Measurements from ENCODE around the gene TTLL13. TPM values are rescaled to one million over a fixed set of nuclear protein-coding genes. Genes with fewer than 3 reads are reported as not detected.

The TTLL13 gene
- total and polyA plus RNA-seq, 2 donors (not counting 1 experiment from before 2014, with no cell fraction given), result 0.33 to 0.42 TPM

- H3K79me2 ChIP-seq (ENCODE audit: control insufficient read depth, insufficient read depth, low read length), result peaks cover 100% of the 10 kb centered on the region
- no peak overlapping the region for H2AFZ ChIP-seq (ENCODE audit: insufficient read depth, low read depth, low read length, poor library complexity, severe bottlenecking)
- H3K9me3 Mint-ChIP-seq (ENCODE audit: insufficient read depth), result no peaks in the 10 kb centered on the region
- peak overlapping the region in 1 of 2 donors; percentile 72 for H3K27ac ChIP-seq (ENCODE audit: low read length in 2 of 2)
- WGBS (ENCODE audit: insufficient coverage), result 97% methylated on average over 7 of the region's 7 CpGs
- ATAC-seq (ENCODE audit: low read depth) (no peak), DNase-seq (no peak)
- H3K27ac Mint-ChIP-seq, result peak overlapping the region; percentile 83
- peaks cover 77 to 90% of the 10 kb centered on the region in 2 donors for H3K4me1 ChIP-seq (ENCODE audit: control insufficient read depth in 2 of 2, insufficient read depth in 2 of 2, low read length in 2 of 2)
- H3K27me3 Mint-ChIP-seq, result no peaks in the 10 kb centered on the region
- TF ChIP-seq, protein P1, sequence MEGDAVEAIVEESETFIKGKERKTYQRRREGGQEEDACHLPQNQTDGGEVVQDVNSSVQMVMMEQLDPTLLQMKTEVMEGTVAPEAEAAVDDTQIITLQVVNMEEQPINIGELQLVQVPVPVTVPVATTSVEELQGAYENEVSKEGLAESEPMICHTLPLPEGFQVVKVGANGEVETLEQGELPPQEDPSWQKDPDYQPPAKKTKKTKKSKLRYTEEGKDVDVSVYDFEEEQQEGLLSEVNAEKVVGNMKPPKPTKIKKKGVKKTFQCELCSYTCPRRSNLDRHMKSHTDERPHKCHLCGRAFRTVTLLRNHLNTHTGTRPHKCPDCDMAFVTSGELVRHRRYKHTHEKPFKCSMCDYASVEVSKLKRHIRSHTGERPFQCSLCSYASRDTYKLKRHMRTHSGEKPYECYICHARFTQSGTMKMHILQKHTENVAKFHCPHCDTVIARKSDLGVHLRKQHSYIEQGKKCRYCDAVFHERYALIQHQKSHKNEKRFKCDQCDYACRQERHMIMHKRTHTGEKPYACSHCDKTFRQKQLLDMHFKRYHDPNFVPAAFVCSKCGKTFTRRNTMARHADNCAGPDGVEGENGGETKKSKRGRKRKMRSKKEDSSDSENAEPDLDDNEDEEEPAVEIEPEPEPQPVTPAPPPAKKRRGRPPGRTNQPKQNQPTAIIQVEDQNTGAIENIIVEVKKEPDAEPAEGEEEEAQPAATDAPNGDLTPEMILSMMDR (IDR thresholded peaks at IDR 0.05), result no peak
- H3K9me3 ChIP-seq (ENCODE audit: control extremely low read depth in 1 of 3, control insufficient read depth in 2 of 3, insufficient read depth in 1 of 3, low read length in 2 of 3), result no peaks in the 10 kb centered on the region
- peak overlapping the region; percentile 93 for H3K4me3 Mint-ChIP-seq
- ChIA-PET POLR2A (interaction anchor here (1.6 to 10.5 kb wide), 4 partner anchors 12 to 40 kb away, joined by 3 to 150 read pairs (median 40); no protein-coding TSS in a partner anchor), CTCF (interaction anchor here (0.8 to 9.6 kb wide), 8 partner anchors 12 to 92 kb away, joined by 3 to 169 read pairs (median 5); partner anchors contain the start of genes CIB1 and GDPGP1)
- no peaks in the 10 kb centered on the region for H3K27me3 ChIP-seq (replicated peaks in 1 of 4; ENCODE audit: control extremely low read depth in 1 of 4, control insufficient read depth in 3 of 4, insufficient read depth in 4 of 4, low read length in 3 of 4)
- H3K9ac ChIP-seq (ENCODE audit: low read length), result peak overlapping the region; percentile 85
- H3K4me2 ChIP-seq (replicated peaks; ENCODE audit: low read depth, low read length, poor library complexity, severe bottlenecking), result peak overlapping the region; percentile 93
- intact Hi-C loops (cut with micrococcal nuclease), result no loop called here
- peaks cover 2 to 56% of the 10 kb centered on the region in 2 experiments for H3K36me3 ChIP-seq (replicated peaks in 1 of 2; ENCODE audit: control extremely low read depth in 1 of 2, control insufficient read depth in 1 of 2, extremely low read depth in 1 of 2, insufficient read depth in 2 of 2, low read length in 1 of 2)
- H4K20me1 ChIP-seq (ENCODE audit: control insufficient read depth, insufficient read depth, low read length, poor library complexity, severe bottlenecking), result peaks cover 73% of the 10 kb centered on the region
- H3K4me1 Mint-ChIP-seq, result peaks cover 81% of the 10 kb centered on the region
- H3K4me3 ChIP-seq (ENCODE audit: control extremely low read depth in 1 of 5, extremely low read depth in 1 of 5, insufficient read depth in 1 of 5, low read depth in 2 of 5, low read length in 4 of 5), result peak overlapping the region in 4 of 5 experiments; percentile 82 to 94 (median 86)
Observed at GRCh38 chr15:90203473-90203872, 45.9 kb upstream of the TTLL13 start.

DNA sequence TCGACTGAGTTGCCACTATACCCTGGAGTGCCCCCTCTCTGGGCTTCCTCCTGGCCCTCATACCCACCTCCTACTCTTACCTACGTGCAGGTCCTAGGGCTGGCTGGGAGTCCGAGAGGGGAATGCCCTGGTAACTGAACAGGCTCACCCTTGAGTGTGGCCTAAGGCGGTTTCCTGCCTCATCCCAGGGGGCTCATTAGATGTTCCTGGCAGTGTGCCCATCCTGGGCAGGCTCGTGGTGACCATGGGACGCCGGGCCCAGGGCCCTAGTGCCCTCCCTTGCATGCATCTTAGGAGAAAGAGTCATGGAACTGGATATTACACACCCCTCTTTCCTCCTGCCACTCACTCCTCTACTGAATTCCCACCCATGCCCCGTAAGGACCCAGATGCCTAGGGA is 45.4 kb upstream of the TTLL13 start:
- H3K9me3 Mint-ChIP-seq (ENCODE audit: insufficient read depth), result no peaks in the 10 kb centered on the region
- ChIA-PET CTCF (interaction anchor here (0.8 to 9.6 kb wide), 6 partner anchors 12 to 92 kb away, joined by 3 to 169 read pairs (median 6); partner anchors contain the start of genes CIB1 and GDPGP1), POLR2A (interaction anchor here (1.6 to 10.5 kb wide), 4 partner anchors 12 to 40 kb away, joined by 3 to 150 read pairs (median 40); no protein-coding TSS in a partner anchor)
- no peak for ATAC-seq (ENCODE audit: low read depth)
- DNase-seq, result no peak
- Histone ChIP-seq H3K4me2 (replicated peaks; ENCODE audit: low read depth, low read length, poor library complexity, severe bottlenecking) (peak overlapping the region; percentile 93), H4K20me1 (ENCODE audit: control insufficient read depth, insufficient read depth, low read length, poor library complexity, severe bottlenecking) (peaks cover 78% of the 10 kb centered on the region), H3K4me3 (ENCODE audit: control extremely low read depth in 1 of 5, extremely low read depth in 1 of 5, insufficient read depth in 1 of 5, low read depth in 2 of 5, low read length in 4 of 5) (peak overlapping the region in 4 of 5 experiments; percentile 82 to 94 (median 86)), H3K9me3 (ENCODE audit: control extremely low read depth in 1 of 3, control insufficient read depth in 2 of 3, insufficient read depth in 1 of 3, low read length in 2 of 3) (no peaks in the 10 kb centered on the region), H2AFZ (ENCODE audit: insufficient read depth, low read depth, low read length, poor library complexity, severe bottlenecking) (no peak overlapping the region), H3K27me3 (replicated peaks in 1 of 4; ENCODE audit: control extremely low read depth in 1 of 4, control insufficient read depth in 3 of 4, insufficient read depth in 4 of 4, low read length in 3 of 4) (no peaks in the 10 kb centered on the region), H3K79me2 (ENCODE audit: control insufficient read depth, insufficient read depth, low read length) (peaks cover 100% of the 10 kb centered on the region), H3K4me1 (ENCODE audit: control insufficient read depth in 2 of 2, insufficient read depth in 2 of 2, low read length in 2 of 2) (peaks cover 77 to 90% of the 10 kb centered on the region in 2 donors), H3K9ac (ENCODE audit: low read length) (peak overlapping the region; percentile 85), H3K36me3 (replicated peaks in 1 of 2; ENCODE audit: control extremely low read depth in 1 of 2, control insufficient read depth in 1 of 2, extremely low read depth in 1 of 2, insufficient read depth in 2 of 2, low read length in 1 of 2) (peaks cover 2 to 60% of the 10 kb centered on the region in 2 experiments), H3K27ac (ENCODE audit: low read length in 2 of 2) (peak overlapping the region in 1 of 2 donors; percentile 72)
- 68% methylated on average over 5 of the region's 8 CpGs for WGBS (ENCODE audit: insufficient coverage)
- peak overlapping the region; percentile 60 for H3K27ac Mint-ChIP-seq
- intact Hi-C loops (cut with micrococcal nuclease), result no loop called here
- no peaks in the 10 kb centered on the region for H3K27me3 Mint-ChIP-seq
- TF ChIP-seq, protein P1 (IDR thresholded peaks at IDR 0.05), result no peak
- TF ChIP-seq EZH2 (IDR thresholded peaks at IDR 0.05; ENCODE audit: borderline replicate concordance, insufficient read depth, low read depth, low read length, poor library complexity, severe bottlenecking), result no peak
- H3K4me3 Mint-ChIP-seq, result peak overlapping the region; percentile 93
- peaks cover 81% of the 10 kb centered on the region for H3K4me1 Mint-ChIP-seq
